ENCODE data around the gene JPH3.
"Not testable (repeated sequence)": the region's sequence is repeated elsewhere in the genome, so short reads cannot be mapped to it uniquely, and the experiment has no call there.

JPH3 gene

GRCh38 chr16:87710887-87711286 is 108.6 kb downstream of the JPH3 start:
- Histone ChIP-seq H3K27me3 (replicated peaks; ENCODE audit: control insufficient read depth, insufficient read depth, low read length) (no peaks in the 10 kb centered on the region), H3K9ac (ENCODE audit: low read length) (no peak overlapping the region), H3K9me3 (ENCODE audit: control insufficient read depth, low read length) (no peaks in the 10 kb centered on the region), H3K4me3 (ENCODE audit: low read length) (no peak overlapping the region), H3K36me3 (ENCODE audit: control insufficient read depth, insufficient read depth, low read length, severe bottlenecking) (peaks cover 51% of the 10 kb centered on the region), H3K4me1 (ENCODE audit: control insufficient read depth, insufficient read depth, low read length) (no peaks in the 10 kb centered on the region)
- no peak for DNase-seq (ENCODE audit: low read depth)

- no peaks in the 10 kb centered on the region for H3K9me3 ChIP-seq (ENCODE audit: control insufficient read depth, low read length)
- no peaks in the 10 kb centered on the region for H3K4me1 ChIP-seq (ENCODE audit: control insufficient read depth, insufficient read depth, low read length)
- no peak for DNase-seq (ENCODE audit: low read depth)
- peaks cover 47% of the 10 kb centered on the region for H3K36me3 ChIP-seq (ENCODE audit: control insufficient read depth, insufficient read depth, low read length, severe bottlenecking)
- H3K9ac ChIP-seq (ENCODE audit: low read length) = no peak overlapping the region
- no peaks in the 10 kb centered on the region for H3K27me3 ChIP-seq (replicated peaks; ENCODE audit: control insufficient read depth, insufficient read depth, low read length)
- H3K4me3 ChIP-seq (ENCODE audit: low read length) = no peak overlapping the region
These were observed 110.0 kb downstream of the JPH3 start for GRCh38 chr16:87712184-87712762.

GRCh38 chr16:87713451-87714229 is 111.3 kb downstream of the JPH3 start:
- peaks cover 43% of the 10 kb centered on the region for H3K36me3 ChIP-seq (ENCODE audit: control insufficient read depth, insufficient read depth, low read length, severe bottlenecking)
- H3K4me3 ChIP-seq (ENCODE audit: low read length) = no peak overlapping the region
- no peaks in the 10 kb centered on the region for H3K4me1 ChIP-seq (ENCODE audit: control insufficient read depth, insufficient read depth, low read length)
- DNase-seq (ENCODE audit: low read depth) = no peak
- no peak overlapping the region for H3K9ac ChIP-seq (ENCODE audit: low read length)
- no peaks in the 10 kb centered on the region for H3K27me3 ChIP-seq (replicated peaks; ENCODE audit: control insufficient read depth, insufficient read depth, low read length)
- H3K9me3 ChIP-seq (ENCODE audit: control insufficient read depth, low read length) = no peaks in the 10 kb centered on the region

GRCh38 chr16:87715231-87715630 is 112.9 kb downstream of the JPH3 start:
- Histone ChIP-seq H3K9me3 (ENCODE audit: control insufficient read depth, low read length) (no peaks in the 10 kb centered on the region), H3K9ac (ENCODE audit: low read length) (no peak overlapping the region), H3K27me3 (replicated peaks; ENCODE audit: control insufficient read depth, insufficient read depth, low read length) (no peaks in the 10 kb centered on the region), H3K4me3 (ENCODE audit: low read length) (no peak overlapping the region), H3K36me3 (ENCODE audit: control insufficient read depth, insufficient read depth, low read length, severe bottlenecking) (peaks cover 40% of the 10 kb centered on the region), H3K4me1 (ENCODE audit: control insufficient read depth, insufficient read depth, low read length) (no peaks in the 10 kb centered on the region)
- DNase-seq (ENCODE audit: low read depth) = no peak

GRCh38 chr16:87715658-87716057 is 113.3 kb downstream of the JPH3 start:
- H3K4me3 ChIP-seq (ENCODE audit: low read length) = no peak overlapping the region
- peaks cover 38% of the 10 kb centered on the region for H3K36me3 ChIP-seq (ENCODE audit: control insufficient read depth, insufficient read depth, low read length, severe bottlenecking)
- peak; percentile 24 for DNase-seq (ENCODE audit: low read depth)

GRCh38 chr16:87718831-87719230 is 116.5 kb downstream of the JPH3 start:
- peaks cover 28% of the 10 kb centered on the region for H3K36me3 ChIP-seq (ENCODE audit: control insufficient read depth, insufficient read depth, low read length, severe bottlenecking)
- H3K4me1 ChIP-seq (ENCODE audit: control insufficient read depth, insufficient read depth, low read length); DNase-seq (ENCODE audit: low read depth); H3K4me3 ChIP-seq (ENCODE audit: low read length); H3K9me3 ChIP-seq (ENCODE audit: control insufficient read depth, low read length); H3K27me3 ChIP-seq (replicated peaks; ENCODE audit: control insufficient read depth, insufficient read depth, low read length); H3K9ac ChIP-seq (ENCODE audit: low read length): not testable (repeated sequence)

More at GRCh38 chr16:87715658-87716057, 113.3 kb downstream of the JPH3 start:
- Histone ChIP-seq H3K9me3 (ENCODE audit: control insufficient read depth, low read length) (no peaks in the 10 kb centered on the region), H3K27me3 (replicated peaks; ENCODE audit: control insufficient read depth, insufficient read depth, low read length) (no peaks in the 10 kb centered on the region), H3K4me1 (ENCODE audit: control insufficient read depth, insufficient read depth, low read length) (no peaks in the 10 kb centered on the region), H3K9ac (ENCODE audit: low read length) (no peak overlapping the region)

GRCh38 chr16:87720446-87720845 is 118.1 kb downstream of the JPH3 start:
- no peaks in the 10 kb centered on the region for H3K27me3 ChIP-seq (replicated peaks; ENCODE audit: control insufficient read depth, insufficient read depth, low read length)
- no peak overlapping the region for H3K9ac ChIP-seq (ENCODE audit: low read length)
- no peaks in the 10 kb centered on the region for H3K4me1 ChIP-seq (ENCODE audit: control insufficient read depth, insufficient read depth, low read length)
- H3K4me3 ChIP-seq (ENCODE audit: low read length) = no peak overlapping the region
- H3K36me3 ChIP-seq (ENCODE audit: control insufficient read depth, insufficient read depth, low read length, severe bottlenecking) = peaks cover 20% of the 10 kb centered on the region
- no peaks in the 10 kb centered on the region for H3K9me3 ChIP-seq (ENCODE audit: control insufficient read depth, low read length)
- no peak for DNase-seq (ENCODE audit: low read depth)

GRCh38 chr16:87721622-87722585 is 119.6 kb downstream of the JPH3 start:
- Histone ChIP-seq H3K36me3 (ENCODE audit: control insufficient read depth, insufficient read depth, low read length, severe bottlenecking) (peaks cover 15% of the 10 kb centered on the region), H3K9ac (ENCODE audit: low read length) (no peak overlapping the region), H3K4me1 (ENCODE audit: control insufficient read depth, insufficient read depth, low read length) (no peaks in the 10 kb centered on the region), H3K27me3 (replicated peaks; ENCODE audit: control insufficient read depth, insufficient read depth, low read length) (no peaks in the 10 kb centered on the region), H3K4me3 (ENCODE audit: low read length) (no peak overlapping the region), H3K9me3 (ENCODE audit: control insufficient read depth, low read length) (no peaks in the 10 kb centered on the region)
- no peak for DNase-seq (ENCODE audit: low read depth)

- Histone ChIP-seq H3K36me3 (ENCODE audit: control insufficient read depth, insufficient read depth, low read length, severe bottlenecking) (peaks cover 12% of the 10 kb centered on the region), H3K4me3 (ENCODE audit: low read length) (no peak overlapping the region), H3K9ac (ENCODE audit: low read length) (no peak overlapping the region), H3K9me3 (ENCODE audit: control insufficient read depth, low read length) (no peaks in the 10 kb centered on the region), H3K27me3 (replicated peaks; ENCODE audit: control insufficient read depth, insufficient read depth, low read length) (no peaks in the 10 kb centered on the region), H3K4me1 (ENCODE audit: control insufficient read depth, insufficient read depth, low read length) (no peaks in the 10 kb centered on the region)
- DNase-seq (ENCODE audit: low read depth) = no peak
These were observed 120.4 kb downstream of the JPH3 start for GRCh38 chr16:87722590-87723225.

GRCh38 chr16:87723226-87723623 is 120.9 kb downstream of the JPH3 start:
- no peaks in the 10 kb centered on the region for H3K27me3 ChIP-seq (replicated peaks; ENCODE audit: control insufficient read depth, insufficient read depth, low read length)
- H3K4me3 ChIP-seq (ENCODE audit: low read length) = no peak overlapping the region
- H3K36me3 ChIP-seq (ENCODE audit: control insufficient read depth, insufficient read depth, low read length, severe bottlenecking) = peaks cover 9% of the 10 kb centered on the region
- no peaks in the 10 kb centered on the region for H3K4me1 ChIP-seq (ENCODE audit: control insufficient read depth, insufficient read depth, low read length)
- H3K9ac ChIP-seq (ENCODE audit: low read length) = no peak overlapping the region
- DNase-seq (ENCODE audit: low read depth) = peak; percentile 34
- H3K9me3 ChIP-seq (ENCODE audit: control insufficient read depth, low read length) = no peaks in the 10 kb centered on the region

Data from adipocyte (in vitro differentiated cells).